Tibial artery (tissue), 4 donors: ENCODE results near the gene NPC1.

Experiments
- DNase-seq, 2 donors: peaks; one replicate each; pipeline ENCODE4 v3.0.0-alpha.2; 2019
- H3K27ac ChIP-seq, 2 donors: fragments of 200-600 bp; sonication (generic) in 1 of 2; 1 replicate in 1 of 2; 2 replicates in 1 of 2; pipeline ENCODE4 v1.5.1; 2018 to 2019; ENCODE audit warnings: mild to moderate bottlenecking in 1 of 2
- H3K27me3 ChIP-seq, 2 donors: fragments of 200-600 bp; sonication (generic) in 1 of 2; one replicate each; pipeline versions ENCODE4 v1.5.1 to v1.6.0; 2016 to 2019
- H3K36me3 ChIP-seq, 3 donors: fragments of 200-600 bp; sonication (generic) in 2 of 3; one replicate each; pipeline ENCODE4 v1.5.1; 2016 to 2019; ENCODE audit warnings: mild to moderate bottlenecking in 2 of 3
- H3K4me1 ChIP-seq, 4 donors: fragments of 200-600 bp; sonication (generic) in 2 of 4; 1 replicate in 3 of 4; 2 replicates in 1 of 4; pipeline ENCODE4 v1.5.1; 2016 to 2019
- H3K4me3 ChIP-seq, 2 donors: fragments of 200-600 bp; sonication (generic) in 1 of 2; 1 replicate in 1 of 2; 2 replicates in 1 of 2; pipeline ENCODE4 v1.5.1; 2018 to 2019; ENCODE audit warnings: mild to moderate bottlenecking in 2 of 2
- H3K9me3 ChIP-seq, 3 donors: fragments of 200-600 bp; sonication (generic) in 1 of 3; one replicate each; pipeline ENCODE4 v1.5.1; 2016 to 2019
- intact Hi-C: fragments of 100-400 bp; cut with DNase I; formaldehyde crosslinking; loops from one replicate; pipeline ENCODE4 v1.15.0; 2023; ENCODE audit warnings: low total_unique reads
- TF ChIP-seq, protein P1 (sequence below), 2 experiments: fragments of 200-600 bp in 1 of 2; fragments of 450-650 bp in 1 of 2; IDR thresholded peaks; one replicate each; pipeline ENCODE4 v1.5.1; 2017 to 2019; ENCODE audit warnings: antibody characterized with exemption in 2 of 2, mild to moderate bottlenecking in 1 of 2, moderate library complexity in 1 of 2

Gene NPC1

DNA sequence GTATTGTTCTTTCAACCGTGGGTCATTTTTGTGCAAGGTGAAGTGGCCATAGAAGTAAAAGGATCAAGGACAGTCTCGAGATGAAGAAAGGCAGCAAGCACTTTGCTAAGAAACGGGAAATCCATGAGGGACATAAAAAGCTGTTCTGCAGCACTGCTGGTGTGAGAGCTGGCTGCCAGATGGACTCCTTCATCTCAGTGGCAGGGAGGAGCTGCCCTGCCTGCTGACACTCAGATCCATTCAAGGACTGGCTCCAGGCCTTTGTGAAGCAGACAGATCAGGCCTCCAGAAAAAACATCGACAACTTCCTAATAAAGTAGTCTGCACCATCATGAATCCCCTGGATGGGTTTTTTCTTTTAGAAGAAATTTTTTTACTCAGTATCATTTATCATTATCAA is 53.5 kb downstream of the NPC1 start:
- H3K36me3 ChIP-seq, result peaks cover 97 to 100% (median 100%) of the 10 kb centered on the region in 3 donors
- H3K4me3 ChIP-seq, result no peak overlapping the region
- no peak overlapping the region for H3K27ac ChIP-seq
- TF ChIP-seq, protein P1, sequence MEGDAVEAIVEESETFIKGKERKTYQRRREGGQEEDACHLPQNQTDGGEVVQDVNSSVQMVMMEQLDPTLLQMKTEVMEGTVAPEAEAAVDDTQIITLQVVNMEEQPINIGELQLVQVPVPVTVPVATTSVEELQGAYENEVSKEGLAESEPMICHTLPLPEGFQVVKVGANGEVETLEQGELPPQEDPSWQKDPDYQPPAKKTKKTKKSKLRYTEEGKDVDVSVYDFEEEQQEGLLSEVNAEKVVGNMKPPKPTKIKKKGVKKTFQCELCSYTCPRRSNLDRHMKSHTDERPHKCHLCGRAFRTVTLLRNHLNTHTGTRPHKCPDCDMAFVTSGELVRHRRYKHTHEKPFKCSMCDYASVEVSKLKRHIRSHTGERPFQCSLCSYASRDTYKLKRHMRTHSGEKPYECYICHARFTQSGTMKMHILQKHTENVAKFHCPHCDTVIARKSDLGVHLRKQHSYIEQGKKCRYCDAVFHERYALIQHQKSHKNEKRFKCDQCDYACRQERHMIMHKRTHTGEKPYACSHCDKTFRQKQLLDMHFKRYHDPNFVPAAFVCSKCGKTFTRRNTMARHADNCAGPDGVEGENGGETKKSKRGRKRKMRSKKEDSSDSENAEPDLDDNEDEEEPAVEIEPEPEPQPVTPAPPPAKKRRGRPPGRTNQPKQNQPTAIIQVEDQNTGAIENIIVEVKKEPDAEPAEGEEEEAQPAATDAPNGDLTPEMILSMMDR (IDR thresholded peaks at IDR 0.05), result no peak
- no peaks in the 10 kb centered on the region for H3K9me3 ChIP-seq
- no peak for DNase-seq
- H3K27me3 ChIP-seq, result no peaks in the 10 kb centered on the region
- intact Hi-C loops, result no loop called here
- H3K4me1 ChIP-seq, result no peaks in the 10 kb centered on the region

DNA sequence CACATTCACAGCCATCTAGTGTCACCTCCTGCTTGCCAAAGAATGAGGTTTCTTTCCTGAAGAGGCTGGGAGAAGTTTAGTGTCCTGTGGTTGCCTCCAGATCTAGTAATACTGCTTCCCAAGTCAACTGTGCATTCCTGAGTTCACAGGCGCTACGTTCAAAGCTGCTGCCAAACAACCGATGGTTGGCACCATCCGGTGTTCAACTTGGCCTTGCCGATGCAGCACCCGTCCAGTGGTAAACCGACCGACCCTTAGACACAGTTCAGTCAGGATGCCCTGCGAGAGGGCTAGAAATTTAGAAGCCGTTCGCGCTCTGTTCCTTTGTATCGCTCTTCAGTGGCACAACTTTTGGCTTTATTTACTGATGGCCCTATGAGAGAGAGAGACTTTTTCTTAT is 54.4 kb downstream of the NPC1 start:
- H3K36me3 ChIP-seq, result peaks cover 92 to 100% (median 98%) of the 10 kb centered on the region in 3 donors
- no peaks in the 10 kb centered on the region for H3K4me1 ChIP-seq
- H3K27me3 ChIP-seq, result no peaks in the 10 kb centered on the region
- TF ChIP-seq, protein P1 (IDR thresholded peaks at IDR 0.05), result no peak
- intact Hi-C loops, result no loop called here
- no peak for DNase-seq
- no peaks in the 10 kb centered on the region for H3K9me3 ChIP-seq
- H3K27ac ChIP-seq, result no peak overlapping the region
- no peak overlapping the region for H3K4me3 ChIP-seq

DNA sequence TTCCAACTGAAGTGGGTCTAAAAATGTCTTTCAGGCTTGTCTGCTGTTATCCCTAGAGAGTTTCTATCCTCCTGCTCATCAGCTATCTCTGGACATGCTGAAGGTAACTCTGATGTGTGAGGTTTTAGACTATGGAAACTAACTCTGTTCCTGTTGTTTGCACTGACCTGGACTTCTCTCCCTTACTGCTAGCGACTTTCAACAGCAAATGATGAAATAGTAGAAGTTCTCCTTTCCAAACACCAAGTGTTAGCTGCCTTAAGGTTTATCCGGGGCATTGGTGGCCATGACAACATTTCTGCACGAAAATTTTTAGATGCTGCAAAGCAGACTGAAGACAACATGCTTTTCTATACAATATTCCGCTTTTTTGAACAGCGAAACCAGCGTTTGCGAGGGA is 56.1 kb downstream of the NPC1 start:
- H3K27ac ChIP-seq, result no peak overlapping the region
- intact Hi-C loops, result no loop called here
- no peak overlapping the region for H3K4me3 ChIP-seq
- H3K36me3 ChIP-seq, result peaks cover 92 to 100% (median 98%) of the 10 kb centered on the region in 3 donors
- TF ChIP-seq, protein P1 (IDR thresholded peaks at IDR 0.05), result no peak
- H3K9me3 ChIP-seq, result no peaks in the 10 kb centered on the region
- no peaks in the 10 kb centered on the region for H3K4me1 ChIP-seq
- DNase-seq, result no peak
- H3K27me3 ChIP-seq, result no peaks in the 10 kb centered on the region

GRCh38 chr18:23529604-23530003 is 56.7 kb downstream of the NPC1 start:
- H3K27me3 ChIP-seq, result no peaks in the 10 kb centered on the region
- TF ChIP-seq, protein P1 (IDR thresholded peaks at IDR 0.05), result no peak
- no peak overlapping the region for H3K4me3 ChIP-seq
- no peaks in the 10 kb centered on the region for H3K4me1 ChIP-seq
- H3K27ac ChIP-seq, result no peak overlapping the region
- no peaks in the 10 kb centered on the region for H3K9me3 ChIP-seq
- peaks cover 92 to 98% (median 96%) of the 10 kb centered on the region in 3 donors for H3K36me3 ChIP-seq
- intact Hi-C loops, result no loop called here
- no peak for DNase-seq

- Histone ChIP-seq H3K9me3 (no peaks in the 10 kb centered on the region), H3K36me3 (peaks cover 91 to 98% (median 96%) of the 10 kb centered on the region in 3 donors), H3K27ac (peak overlapping the region in 1 of 2 donors; percentile 24), H3K4me3 (no peak overlapping the region), H3K4me1 (no peaks in the 10 kb centered on the region), H3K27me3 (no peaks in the 10 kb centered on the region)
- TF ChIP-seq, protein P1 (IDR thresholded peaks at IDR 0.05), result no peak
- peak; percentile 53 to 73 for DNase-seq
- intact Hi-C loops, result no loop called here
Measured at GRCh38 chr18:23528580-23529472, 57.5 kb downstream of the NPC1 start.
